Neural cell (in vitro differentiated cells): ENCODE data around the gene PARD3B.

Source experiments
- CTCF ChIP-seq: fragments of 450-650 bp; IDR thresholded peaks from 2 replicates; pipeline ENCODE4 v1.5.1; 2014; ENCODE audit warnings: antibody characterized with exemption, mild to moderate bottlenecking, moderate library complexity; ENCODE audit not compliant: poor library complexity, severe bottlenecking
- EP300 ChIP-seq: fragments of 450-650 bp; conservative IDR thresholded peaks from 2 replicates; pipeline ENCODE4 v1.6.1; 2014; ENCODE audit warnings: antibody characterized with exemption, mild to moderate bottlenecking, moderate library complexity; ENCODE audit not compliant: poor library complexity, severe bottlenecking
- EZH2 ChIP-seq: fragments of 200-600, 300-800 bp; shearing (Covaris generic), sonication (generic); IDR thresholded peaks from 2 replicates; pipeline ENCODE4 v1.6.1; 2014; ENCODE audit warnings: antibody characterized with exemption, low read length, borderline replicate concordance, mild to moderate bottlenecking; ENCODE audit not compliant: insufficient read depth, poor library complexity, severe bottlenecking
- POLR2AphosphoS5 ChIP-seq: IDR thresholded peaks from 2 replicates; pipeline ENCODE4 v1.6.1; 2012
- RAD21 ChIP-seq: fragments of 450-650 bp; conservative IDR thresholded peaks from 2 replicates; pipeline ENCODE4 v1.6.1; 2014; ENCODE audit warnings: antibody characterized with exemption, mild to moderate bottlenecking, moderate library complexity
- TF ChIP-seq, protein P1 (sequence below): IDR thresholded peaks from 2 replicates; pipeline ENCODE4 v1.6.1; 2012; ENCODE audit warnings: borderline replicate concordance

GRCh38 chr2:204645018-204645773 is 99.9 kb downstream of the PARD3B start:
- TF ChIP-seq, protein P1, sequence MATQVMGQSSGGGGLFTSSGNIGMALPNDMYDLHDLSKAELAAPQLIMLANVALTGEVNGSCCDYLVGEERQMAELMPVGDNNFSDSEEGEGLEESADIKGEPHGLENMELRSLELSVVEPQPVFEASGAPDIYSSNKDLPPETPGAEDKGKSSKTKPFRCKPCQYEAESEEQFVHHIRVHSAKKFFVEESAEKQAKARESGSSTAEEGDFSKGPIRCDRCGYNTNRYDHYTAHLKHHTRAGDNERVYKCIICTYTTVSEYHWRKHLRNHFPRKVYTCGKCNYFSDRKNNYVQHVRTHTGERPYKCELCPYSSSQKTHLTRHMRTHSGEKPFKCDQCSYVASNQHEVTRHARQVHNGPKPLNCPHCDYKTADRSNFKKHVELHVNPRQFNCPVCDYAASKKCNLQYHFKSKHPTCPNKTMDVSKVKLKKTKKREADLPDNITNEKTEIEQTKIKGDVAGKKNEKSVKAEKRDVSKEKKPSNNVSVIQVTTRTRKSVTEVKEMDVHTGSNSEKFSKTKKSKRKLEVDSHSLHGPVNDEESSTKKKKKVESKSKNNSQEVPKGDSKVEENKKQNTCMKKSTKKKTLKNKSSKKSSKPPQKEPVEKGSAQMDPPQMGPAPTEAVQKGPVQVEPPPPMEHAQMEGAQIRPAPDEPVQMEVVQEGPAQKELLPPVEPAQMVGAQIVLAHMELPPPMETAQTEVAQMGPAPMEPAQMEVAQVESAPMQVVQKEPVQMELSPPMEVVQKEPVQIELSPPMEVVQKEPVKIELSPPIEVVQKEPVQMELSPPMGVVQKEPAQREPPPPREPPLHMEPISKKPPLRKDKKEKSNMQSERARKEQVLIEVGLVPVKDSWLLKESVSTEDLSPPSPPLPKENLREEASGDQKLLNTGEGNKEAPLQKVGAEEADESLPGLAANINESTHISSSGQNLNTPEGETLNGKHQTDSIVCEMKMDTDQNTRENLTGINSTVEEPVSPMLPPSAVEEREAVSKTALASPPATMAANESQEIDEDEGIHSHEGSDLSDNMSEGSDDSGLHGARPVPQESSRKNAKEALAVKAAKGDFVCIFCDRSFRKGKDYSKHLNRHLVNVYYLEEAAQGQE = no peak
- no peak for TF ChIP-seq RAD21
- no peak for TF ChIP-seq CTCF
- TF ChIP-seq POLR2AphosphoS5 = peak; percentile 37
- TF ChIP-seq EP300 = peak; percentile 74
- no peak for TF ChIP-seq EZH2
